RPMI8226 (cell line): ENCODE results near the gene DDB1.

ENCODE experiments used
- DNase-seq: peaks from one replicate; pipeline ENCODE4 v3.0.0-alpha.2; 2015

Gene DDB1

DNA sequence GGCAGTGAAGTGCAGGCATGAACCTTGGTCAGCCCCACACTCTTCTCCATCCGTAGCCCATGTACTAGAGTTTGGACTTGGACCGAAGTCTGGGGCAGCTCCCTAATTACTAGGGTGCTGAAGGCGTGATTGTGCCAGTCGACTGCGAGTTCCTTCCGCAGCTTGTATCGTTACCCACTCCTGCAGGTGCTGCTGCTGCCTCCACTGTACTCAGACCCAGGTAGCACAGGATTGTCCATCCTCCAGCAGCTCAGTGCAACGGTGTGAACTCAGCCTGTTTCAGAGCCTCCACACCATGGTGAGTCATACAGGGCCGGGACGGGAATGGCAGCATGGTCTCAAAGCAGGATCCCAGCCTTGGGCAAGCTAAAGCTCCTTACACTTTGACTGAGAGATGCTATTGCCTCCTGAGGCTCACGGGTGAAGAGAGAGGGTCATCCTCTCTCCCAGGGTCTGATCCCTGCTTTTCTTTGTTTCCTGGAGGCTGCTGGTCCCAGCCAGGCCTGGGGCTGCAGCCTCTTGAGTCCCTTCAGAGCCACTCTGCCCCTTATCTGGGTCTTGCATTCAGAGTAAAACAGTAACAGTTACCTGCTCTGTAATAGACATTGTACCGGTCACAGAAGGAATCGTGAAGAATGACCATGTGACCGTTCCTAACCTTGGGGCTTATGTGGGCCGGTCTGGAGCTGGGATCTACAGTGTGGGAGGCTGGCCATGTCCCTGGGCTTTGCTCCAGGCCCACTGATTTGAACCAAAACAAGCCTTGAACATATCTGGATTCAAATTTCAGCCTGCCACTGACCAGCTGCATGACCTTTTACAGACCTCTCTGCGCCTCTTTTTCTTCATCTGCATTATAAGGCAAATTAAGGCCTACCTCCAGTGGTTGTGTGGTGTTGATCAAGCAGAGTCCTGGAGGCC lies 1.8 kb upstream of the DDB1 start:
- no peak for DNase-seq

DNA sequence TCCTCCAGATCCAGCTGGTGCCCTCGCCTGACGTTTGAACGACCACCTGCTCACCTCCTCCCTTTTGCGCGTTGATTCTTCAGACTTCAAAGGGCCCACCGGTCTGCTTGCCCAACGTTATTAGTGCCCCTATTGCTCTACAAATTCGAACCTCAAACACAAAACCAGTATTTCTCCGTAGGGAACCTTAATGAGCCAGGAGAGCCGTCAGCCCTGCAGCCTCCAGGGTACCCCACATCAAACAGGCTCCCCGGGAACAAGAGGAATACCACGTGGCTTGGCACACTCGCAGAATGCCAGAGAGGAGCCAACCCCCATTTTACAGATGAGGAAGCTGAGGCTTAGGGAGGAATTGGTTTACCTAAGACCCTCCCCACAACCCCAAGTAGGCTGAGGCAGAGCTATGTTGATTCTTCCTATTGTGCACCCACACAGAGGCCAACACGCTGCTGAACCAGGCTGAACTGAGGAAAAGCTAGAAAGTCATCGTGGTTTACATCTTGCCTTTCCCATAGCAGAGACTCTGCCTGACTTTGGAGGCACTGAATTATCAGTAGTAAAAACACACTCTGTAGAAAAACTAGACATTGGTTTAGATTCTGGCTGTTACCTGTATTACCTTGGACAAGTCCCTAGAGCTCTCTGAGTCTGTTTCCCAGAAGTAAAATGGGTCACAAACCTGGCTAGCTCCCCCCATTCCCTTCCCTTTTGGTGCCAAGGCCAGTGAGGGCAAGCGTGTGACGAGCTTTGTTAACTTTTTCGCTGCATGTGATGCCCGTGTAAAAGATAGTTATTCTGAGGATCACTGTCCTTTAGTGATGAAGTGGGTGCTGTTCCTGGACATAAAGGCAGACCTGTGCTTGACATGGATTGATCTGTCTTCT lies 887 bp upstream of the DDB1 start:
- DNase-seq: peak; percentile 46

DNA sequence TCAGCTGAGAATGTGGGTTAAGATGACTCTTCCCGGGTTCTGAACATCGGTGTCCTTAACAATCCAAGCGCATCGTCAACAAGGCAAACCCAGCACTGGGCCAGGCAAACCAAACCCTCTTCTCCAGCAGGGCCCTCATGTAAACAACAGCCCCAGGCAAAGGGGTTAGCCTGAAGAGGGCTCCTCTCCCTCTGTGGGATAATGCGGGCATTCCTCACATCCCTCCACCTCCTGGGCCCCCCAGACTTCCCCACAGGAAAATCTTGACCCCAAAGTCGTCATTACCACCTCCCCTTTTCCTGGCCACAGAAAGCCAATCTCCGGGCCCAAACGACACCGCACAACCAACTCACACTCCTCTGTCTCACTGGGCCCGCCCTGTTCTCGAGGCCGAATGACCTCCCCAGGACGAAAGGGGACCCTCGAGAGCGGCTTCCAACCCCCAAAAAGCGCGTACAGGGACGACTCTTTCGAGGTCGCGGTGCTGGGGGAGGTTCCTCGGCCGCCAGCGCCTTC lies 566 bp downstream of the DDB1 start:
- no peak for DNase-seq

DNA sequence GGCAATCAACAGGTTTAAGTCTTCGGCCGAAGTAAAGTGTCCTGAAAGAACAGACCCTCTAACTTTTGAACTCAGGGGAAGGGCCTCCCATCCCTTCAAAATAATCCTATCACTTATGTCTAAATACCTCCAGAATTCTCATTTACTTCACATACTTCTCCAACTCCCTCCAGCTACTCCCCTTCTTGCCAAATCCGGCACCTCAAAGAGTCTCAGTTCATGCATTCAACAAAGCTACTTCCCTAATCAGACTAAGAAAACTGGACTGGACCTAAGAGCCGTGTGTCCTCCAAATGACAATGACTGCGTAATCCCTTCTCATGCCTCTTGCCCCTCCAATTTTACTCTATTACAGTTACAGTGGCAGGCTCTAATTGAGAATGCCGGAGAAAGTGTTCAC lies 1.3 kb downstream of the DDB1 start:
- DNase-seq: no peak

DNA sequence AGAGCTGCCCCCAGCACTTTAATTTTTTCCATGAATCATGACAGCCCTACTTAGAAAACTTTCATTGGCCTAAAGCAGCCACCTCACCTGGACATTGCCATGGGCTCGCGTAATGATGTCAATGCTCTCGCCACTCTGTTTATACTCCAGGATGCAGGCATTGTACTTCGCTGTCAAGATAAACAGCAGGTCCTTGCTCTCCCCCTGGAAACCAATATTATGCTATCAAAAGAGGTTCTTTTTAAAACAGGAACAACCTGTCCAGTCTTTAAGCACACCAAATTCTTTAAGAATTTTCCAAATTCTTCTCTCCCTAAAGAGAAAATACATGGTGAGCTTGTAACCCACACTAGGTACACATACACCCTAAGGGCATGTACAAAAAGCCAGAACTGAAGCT lies 3.0 kb downstream of the DDB1 start:
- DNase-seq: no peak

DNA sequence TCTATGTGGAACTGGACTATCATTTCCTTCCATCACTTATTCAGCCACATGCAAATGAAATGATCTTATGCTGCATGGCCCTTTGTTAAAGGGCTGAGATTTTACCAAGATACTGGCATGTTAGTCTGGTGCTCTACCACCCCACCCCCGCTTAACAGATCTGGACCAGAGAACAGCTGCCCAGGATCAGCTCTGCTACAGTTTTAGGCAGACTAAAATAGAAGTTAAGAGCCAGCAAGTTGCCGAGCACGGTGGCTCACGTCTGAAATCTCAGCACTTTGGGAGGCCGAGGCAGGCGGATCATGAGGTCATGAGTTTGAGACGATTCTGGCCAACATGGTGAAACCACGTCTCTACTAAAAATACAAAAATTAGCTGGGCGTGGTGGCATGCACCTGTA lies 4.6 kb downstream of the DDB1 start:
- DNase-seq: no peak

DNA sequence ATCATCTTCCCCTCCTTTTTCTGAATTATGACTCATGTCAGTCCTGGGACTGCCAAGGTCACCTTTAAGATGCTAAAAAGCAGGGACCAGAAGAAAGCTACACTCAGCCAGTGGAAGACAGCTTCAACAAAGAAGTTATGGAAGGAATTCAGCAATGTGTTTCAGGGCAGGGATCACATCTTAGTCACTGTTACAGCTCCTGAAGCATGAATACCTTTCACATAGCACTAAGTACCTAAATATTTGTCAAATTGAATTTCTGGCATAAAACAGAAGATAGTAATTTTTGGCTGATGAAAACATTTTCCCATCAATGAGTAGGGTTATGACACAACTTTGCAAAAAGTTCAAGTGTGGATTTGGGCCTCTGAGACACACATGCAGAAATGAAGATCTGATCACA lies 5.2 kb downstream of the DDB1 start:
- DNase-seq: no peak

DNA sequence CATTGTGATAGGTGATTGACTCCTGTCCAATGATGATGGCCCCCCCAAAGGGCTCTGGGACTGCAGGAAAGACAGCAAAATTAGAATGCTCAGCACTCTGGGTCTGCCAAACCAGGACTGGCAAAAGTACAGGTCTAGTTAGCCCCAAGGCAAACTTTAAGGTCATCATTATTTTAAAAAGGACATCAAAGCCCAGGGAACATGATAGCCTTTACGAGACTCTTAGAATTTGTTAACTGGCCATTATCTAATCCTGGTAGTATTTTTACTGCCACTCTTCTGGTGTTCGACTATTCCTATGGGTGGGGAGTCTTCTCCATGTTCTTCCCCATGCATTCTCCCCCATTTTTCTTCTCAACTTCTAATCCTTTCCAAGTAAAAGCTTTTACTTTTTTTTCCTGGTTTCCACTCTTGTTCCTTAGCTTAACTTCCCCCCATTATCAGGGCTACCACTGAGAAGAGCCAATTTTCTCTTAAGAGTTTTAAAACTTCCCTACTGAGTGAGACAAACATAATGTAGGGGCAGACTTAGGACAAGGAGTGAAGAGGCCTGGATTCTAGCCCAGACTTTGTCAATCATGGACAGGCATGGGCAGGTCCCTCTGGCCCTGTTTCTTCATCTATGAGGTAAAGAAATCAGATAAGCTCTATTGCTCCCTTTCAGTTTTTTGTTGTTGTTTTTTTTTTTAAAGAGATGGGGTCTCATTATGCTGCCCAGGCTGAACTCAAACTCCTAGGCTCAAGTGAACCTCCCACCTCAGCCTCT lies 7.1 kb downstream of the DDB1 start:
- DNase-seq: no peak

DNA sequence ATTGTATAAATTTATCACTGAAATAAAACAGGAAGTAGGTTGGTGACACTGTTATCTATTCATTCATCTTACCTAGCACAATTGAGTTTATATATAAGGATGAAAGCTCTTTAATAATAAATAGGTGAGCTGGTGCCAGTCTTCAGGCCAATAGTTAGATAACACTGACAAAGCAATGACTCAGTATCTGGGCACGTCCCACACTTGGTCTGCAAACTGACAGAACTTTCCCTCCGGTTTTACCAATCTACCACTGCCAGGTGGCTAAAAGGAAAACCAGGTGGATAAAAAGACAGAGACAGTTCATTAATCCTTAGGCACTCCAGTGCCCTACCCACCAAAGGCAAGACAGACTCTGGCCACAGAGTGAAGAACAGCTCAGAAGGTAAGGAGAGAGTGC lies 17.6 kb downstream of the DDB1 start:
- DNase-seq: no peak

DNA sequence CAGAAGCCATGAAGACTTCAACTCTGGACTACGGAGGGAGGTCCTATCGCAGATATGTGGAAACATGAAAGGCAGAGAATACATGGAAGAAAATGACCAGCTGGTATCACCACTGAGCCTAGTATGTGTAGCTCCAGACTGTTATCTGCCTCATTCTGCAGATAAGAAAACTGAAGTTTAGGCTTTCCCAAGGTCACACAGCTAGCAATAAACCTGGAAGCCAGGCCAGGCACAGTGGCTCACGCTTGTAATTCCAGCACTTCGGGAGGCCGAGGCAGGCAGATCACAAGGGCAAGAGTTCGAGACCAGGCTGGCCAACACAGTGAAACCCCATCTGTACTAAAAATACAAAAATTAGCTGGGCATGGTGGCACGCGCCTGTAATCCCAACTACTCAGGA lies 22.2 kb downstream of the DDB1 start:
- no peak for DNase-seq

DNA sequence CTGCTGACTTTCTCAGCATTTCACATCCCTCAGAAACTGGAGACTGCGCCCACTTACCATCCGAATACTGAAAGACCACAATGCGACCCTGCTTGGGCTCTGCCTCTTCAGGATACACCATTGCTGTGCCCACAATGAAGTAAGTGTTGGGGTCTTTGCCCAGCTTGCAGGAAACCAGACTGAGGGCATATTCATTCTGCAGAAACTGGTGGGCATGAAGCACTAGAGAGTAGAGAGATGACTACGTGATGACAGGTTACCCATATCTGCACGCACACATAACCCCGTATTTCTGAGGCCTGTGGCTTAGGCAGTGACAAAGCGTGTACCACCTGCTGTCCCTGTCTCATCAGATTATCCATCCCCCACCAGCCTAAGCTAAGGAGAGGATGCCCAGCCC lies 23.2 kb downstream of the DDB1 start:
- DNase-seq: no peak

DNA sequence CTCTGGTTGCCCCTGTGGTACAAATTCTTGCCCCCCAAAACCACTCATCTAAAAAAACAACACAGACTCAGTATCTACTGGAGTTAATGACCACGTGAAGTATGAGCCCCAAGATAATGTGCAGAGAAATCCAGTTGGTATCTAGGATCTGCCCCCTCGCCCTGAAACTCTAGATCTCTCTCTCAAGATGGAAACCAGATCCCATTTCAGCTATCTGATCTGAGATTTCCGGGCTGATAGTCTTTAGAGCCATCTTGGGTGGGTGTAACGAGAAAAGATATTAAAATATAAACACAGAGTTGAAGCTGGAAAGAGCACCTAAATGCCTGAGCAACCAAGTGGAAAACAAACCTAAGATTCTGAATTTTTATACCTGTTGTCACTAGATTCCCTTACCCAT lies 23.8 kb downstream of the DDB1 start:
- no peak for DNase-seq

DNA sequence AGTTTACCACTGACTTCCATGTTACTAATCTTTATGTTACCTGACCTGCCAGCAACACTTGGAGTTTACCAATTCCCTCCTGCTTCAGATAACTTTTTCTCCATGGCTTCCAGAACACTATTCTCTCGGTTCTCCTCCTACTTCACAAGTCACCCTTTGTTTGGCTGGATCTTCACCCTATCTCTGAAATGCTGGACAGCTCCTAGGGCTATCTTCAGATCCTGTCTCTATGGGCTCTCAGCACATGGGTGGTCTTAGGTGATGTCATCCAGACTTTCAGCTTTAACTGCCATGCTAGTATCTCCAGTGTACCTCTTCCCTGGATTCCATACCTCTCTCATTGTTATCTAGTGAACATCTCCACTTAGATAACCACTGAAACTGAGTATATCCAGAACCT lies 25.6 kb downstream of the DDB1 start:
- no peak for DNase-seq

DNA sequence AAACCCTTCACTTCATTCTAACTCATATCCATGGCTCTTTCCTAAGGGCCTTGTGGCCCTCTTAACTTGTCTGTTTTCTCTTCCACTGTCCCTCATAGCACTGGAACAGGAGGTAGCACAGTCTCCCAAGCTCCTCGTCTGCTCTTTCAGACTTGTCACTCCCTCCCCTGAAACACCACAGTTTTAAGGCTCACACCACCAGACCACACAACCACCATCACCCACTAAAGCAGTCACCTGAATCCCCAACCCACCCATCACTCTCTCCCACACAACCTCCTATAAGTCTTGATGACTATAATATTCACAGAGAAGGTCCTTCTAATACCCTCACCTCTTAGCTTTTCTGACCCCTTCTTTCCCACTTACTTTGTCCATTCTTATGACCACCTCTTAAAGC lies 26.7 kb downstream of the DDB1 start:
- DNase-seq: no peak

DNA sequence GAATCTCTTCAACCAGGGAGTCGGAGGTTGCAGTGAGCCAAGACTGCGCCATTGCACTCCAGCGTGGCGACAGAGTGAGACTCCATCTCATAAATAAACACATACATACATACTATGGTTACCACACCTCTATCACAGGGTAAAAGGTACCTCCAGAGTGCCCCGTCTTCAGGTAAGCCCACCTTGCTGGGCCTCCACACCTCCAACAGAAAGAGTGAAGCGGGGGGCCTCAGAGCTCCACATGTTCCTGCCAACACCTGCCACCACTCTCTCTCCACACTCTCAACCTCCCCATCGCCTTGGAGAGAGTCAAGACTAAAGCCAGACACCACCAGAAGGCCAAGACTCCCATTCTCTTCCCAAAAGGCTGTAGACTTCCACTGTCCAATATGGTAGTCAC lies 27.5 kb downstream of the DDB1 start:
- DNase-seq: no peak

DNA sequence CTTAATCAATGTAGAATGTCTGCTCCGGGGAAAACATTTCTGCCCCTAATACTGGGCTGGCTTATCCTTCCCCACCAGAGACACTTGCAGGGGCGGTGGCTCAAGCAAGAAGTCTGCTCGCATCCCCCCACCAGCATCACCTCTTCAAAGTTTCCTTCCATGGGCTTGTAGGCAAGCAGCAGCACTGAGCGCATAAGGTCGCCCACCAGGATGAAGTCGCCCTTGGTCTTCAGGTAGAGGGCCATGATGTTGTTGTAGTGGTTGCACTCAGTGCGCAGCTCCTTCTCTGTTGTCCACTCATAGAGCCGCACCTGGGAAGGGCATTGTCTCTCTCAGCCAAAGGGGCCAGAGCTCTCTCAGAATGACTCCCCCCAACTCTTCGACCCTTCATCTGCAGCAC lies 29.2 kb downstream of the DDB1 start:
- DNase-seq: no peak

DNA sequence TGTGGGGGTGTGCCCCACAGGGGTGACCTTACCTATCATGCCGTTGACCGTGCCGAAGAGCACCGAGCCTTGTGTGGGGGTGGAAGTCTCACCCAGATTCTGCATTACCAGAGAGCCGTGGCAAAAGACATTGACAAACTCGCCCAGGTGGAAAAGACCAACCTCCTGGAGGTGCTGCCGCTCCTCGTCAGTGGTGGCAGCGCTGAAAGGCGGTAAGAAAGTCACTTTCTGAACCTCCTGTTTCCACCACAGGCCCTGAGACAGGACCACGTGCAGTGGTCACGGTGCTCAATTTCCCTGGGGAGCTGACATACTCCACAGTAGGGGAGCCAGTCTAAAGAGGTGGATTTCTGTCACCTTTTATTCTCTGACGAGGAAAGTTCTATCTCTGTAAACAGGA lies 30.4 kb downstream of the DDB1 start:
- DNase-seq: no peak

DNA sequence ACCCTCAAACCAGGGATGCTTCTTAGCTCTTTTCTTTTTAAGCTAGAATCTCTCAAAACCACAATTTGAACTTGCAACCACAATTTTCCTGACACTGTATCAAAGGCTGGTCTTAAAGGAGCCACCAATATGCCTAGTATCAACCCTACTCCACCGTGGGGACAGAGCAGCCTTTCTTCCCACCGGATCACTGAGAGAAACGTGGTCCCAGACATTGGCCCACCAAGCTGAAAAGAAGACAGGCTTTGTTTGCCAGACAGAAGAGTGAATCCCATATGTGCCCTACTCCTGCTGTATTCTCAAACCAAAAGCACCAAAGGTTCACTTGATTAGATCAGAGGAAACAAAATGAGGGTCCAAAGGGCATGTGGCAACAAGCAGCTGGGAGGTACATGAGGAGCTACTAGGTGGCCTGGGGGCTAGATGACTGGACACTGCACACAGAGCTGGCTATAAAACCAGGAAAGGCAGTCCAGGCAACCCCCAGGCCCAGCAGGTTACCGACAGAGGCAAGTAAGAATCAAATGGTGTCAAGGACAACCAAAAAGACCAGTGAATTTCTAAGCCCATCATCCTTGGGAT lies 34.2 kb downstream of the DDB1 start:
- DNase-seq: no peak

DNA sequence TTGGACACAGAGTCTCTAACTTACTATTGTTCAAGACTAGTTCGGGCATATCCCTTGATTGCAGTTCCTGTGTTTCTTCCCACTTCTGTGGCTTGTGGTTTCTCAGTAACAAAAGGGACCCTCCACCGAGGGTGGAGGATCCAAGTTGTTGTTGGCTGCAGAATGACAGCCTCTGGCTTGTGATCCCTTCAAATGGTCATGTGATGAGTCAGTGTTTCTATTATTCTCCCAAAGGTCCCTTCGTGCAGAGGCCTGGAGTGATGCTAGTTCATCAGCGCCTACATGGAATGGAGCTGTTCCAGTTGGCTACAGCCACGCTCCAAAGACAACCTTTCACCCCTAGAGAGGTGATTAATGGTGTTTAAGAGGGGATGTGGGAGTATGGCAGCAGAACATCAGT lies 35.2 kb downstream of the DDB1 start:
- no peak for DNase-seq

DNA sequence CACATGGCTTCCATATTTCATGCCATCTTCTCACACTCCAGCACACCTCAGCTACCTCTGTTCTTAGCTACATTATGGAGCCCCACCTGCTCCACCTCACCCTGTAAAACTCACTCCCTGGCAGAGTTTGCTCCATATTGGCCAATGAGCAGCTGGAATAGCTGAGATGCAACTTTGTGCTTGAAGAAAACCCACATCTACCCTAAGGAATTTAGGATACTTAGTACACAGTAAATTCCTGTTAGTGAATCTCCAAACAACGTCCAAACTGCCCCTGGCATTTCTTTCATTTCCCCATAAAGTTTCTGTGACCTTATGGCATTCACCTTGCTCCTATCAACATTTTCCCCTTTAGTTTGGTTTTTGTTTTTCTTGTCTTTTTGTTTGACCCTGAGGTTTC lies 35.6 kb downstream of the DDB1 start:
- no peak for DNase-seq

DNA sequence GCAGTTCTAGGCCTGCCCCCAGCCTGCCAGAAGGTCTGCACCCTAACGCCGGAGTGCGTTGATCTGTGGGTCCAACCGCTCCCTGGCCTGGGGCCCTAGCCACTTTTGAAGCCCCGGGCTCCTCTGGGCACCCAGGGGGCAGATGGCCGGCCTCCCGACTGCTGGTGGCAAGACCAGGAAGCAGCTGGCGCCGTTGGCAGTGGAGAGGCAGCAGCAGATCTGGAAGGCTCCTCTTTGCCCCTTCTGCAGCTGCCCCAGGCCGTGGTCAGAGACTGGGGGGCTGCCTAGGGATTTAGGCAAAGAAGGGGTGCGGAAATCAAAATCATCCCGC lies 37.3 kb downstream of the DDB1 start:
- DNase-seq: no peak

DNA sequence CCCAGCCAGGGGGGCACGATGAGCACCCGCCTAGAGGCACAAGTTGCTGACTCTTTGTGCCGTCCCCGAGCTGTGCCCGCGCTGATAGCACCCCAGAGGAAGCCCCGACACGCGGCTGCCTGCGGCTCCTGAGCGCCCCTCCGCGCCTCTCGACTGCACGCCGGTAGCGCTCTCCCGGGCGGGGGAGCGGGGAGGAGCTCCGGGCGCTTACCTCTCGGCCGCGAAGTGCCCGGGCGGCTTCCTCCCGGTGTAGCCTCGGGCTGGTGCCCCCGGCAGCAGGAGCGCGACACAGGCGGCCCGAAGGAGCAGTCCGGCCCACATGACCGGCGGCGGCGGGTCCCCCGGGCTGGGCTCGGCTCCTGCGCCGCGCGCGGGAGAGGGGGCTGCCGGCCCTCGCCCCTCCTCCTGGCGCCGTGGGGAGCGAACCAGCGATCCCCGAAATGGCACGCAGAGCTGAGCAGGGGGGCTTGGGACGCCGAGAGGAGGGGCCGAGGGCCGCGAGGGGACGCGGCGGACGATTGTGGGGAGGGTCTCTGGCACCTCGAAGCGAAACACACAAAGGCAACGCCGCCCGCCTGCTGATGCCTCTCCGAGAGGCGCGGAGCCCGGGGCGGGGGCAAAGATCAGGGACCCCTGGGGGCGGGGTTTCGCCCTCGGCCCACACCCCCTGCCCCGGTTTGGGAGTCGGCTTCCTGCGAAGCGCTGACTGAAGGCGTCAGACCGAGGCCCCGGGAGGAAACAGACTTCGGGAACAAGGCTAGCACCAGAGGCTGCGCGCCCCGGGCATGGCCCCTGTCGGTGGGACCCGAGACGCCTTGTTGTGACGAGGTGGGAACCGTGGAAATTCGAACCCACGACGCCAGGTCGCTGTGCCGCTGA lies 37.9 kb downstream of the DDB1 start, which contains the start of gene VWCE:
Gene VWCE (minus strand): TSS at position 600 of the 879 bp plus-strand sequence. CDS start 279 bp downstream, at position 321.
- peak; percentile 93 for DNase-seq
